ENCODE results near the gene GAL3ST2.
"Not testable (repeated sequence)": the region's sequence is repeated elsewhere in the genome, so short reads cannot be mapped to it uniquely, and the experiment has no call there.

GAL3ST2 gene

DNA sequence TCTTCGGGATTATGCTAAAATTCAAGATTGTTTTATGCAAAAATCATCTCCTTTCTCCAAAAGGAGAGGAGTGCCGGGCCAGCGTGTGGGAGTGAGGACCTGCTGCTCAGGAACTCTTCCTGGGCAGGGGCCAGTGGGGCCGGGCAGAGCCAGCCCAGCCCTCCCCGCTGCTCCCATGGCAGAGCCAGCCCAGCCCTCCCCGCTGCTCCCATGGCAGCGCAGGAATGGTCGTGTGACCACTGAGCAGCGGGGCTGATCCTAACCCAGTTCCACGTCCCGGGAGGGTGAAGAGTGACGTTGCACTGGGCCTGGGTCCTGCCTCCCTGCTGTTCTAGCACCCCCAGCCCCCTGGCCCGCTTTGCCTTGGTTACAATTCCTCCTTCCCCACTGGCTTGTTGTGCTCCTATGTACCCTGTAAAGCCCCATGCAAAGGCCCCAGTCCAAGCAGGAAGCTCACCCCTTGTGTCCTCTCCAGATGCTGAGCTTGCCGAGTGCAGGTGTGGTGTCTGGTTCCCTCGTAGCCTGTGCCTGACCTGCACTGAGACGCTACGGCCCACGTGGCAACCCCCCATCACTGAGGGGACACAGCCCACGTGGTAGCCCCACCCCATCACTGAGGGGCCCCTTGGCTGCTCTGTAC is 20.9 kb downstream of the GAL3ST2 start:
- H3K4me3 ChIP-seq (ENCODE audit: control insufficient read depth in 1 of 7, extremely low read depth in 1 of 7, insufficient read depth in 4 of 7, low read depth in 2 of 7, low read length in 6 of 7), result no peak overlapping the region
- H3K27me3 ChIP-seq (replicated peaks in 2 of 5; ENCODE audit: control insufficient read depth in 4 of 5, insufficient read depth in 5 of 5, low read length in 4 of 5), result peaks cover 0 to under 1% (median 0%) of the 10 kb centered on the region in 5 experiments
- POLR2A ChIA-PET, result no interaction called here
- H3K36me3 ChIP-seq (ENCODE audit: control insufficient read depth in 4 of 4, insufficient read depth in 4 of 4, low read length in 3 of 4), result no peaks in the 10 kb centered on the region
- peaks cover 0 to 5% (median 0%) of the 10 kb centered on the region in 4 experiments for H3K4me1 ChIP-seq (ENCODE audit: control extremely low read depth in 1 of 4, control insufficient read depth in 4 of 4, insufficient read depth in 4 of 4, low read length in 3 of 4)
- WGBS (ENCODE audit: insufficient coverage), result 99% methylated on average over 16 of the region's 19 CpGs
- no peak overlapping the region for H3K27ac ChIP-seq (ENCODE audit: insufficient read depth in 1 of 2, low read depth in 1 of 2, low read length in 2 of 2, poor library complexity in 1 of 2, severe bottlenecking in 2 of 2)
- CTCF ChIA-PET, result no interaction called here
- no peak for DNase-seq
- no peaks in the 10 kb centered on the region for H3K9me3 ChIP-seq (ENCODE audit: control extremely low read depth in 1 of 5, control insufficient read depth in 4 of 5, insufficient read depth in 2 of 5, low read depth in 1 of 5, low read length in 4 of 5)

DNA sequence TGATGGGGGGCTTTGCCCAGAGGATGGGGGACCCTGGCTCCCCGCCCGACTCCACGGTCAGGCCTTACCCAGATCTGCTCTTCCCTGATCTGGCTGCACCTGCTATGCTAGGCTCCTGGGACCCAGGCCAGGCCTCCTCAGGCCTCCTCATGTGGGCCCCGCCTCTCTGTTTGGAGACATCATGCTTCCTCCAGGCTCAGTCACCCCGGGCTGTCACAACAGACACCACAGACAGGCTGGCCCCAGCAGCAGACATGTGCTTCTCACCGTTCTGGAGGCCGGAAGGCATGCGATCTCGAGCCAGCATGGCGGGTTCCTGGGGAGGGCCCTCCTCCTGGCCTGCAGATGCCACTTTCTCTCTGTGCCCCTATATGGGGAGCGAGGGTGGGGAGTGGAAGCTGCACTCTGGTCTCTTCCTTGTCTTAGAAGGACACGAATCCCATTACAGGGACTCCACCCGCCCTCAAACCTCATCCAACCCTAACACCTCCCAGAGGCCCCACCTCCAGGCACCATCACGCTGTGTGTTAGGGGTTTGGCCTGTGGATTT is 21.5 kb downstream of the GAL3ST2 start:
- CTCF ChIA-PET, result no interaction called here
- WGBS (ENCODE audit: insufficient coverage), result 93% methylated on average over 8 of the region's 14 CpGs
- H3K27ac ChIP-seq (ENCODE audit: insufficient read depth in 1 of 2, low read depth in 1 of 2, low read length in 2 of 2, poor library complexity in 1 of 2, severe bottlenecking in 2 of 2), result no peak overlapping the region
- H3K27me3 ChIP-seq (replicated peaks in 2 of 5; ENCODE audit: control insufficient read depth in 4 of 5, insufficient read depth in 5 of 5, low read length in 4 of 5), result peaks cover 0 to 7% (median 3%) of the 10 kb centered on the region in 5 experiments
- DNase-seq, result no peak
- H3K4me1 ChIP-seq (ENCODE audit: control extremely low read depth in 1 of 4, control insufficient read depth in 4 of 4, insufficient read depth in 4 of 4, low read length in 3 of 4), result peaks cover 0 to 11% (median 2%) of the 10 kb centered on the region in 4 experiments
- H3K4me3 ChIP-seq (ENCODE audit: control insufficient read depth in 1 of 7, extremely low read depth in 1 of 7, insufficient read depth in 4 of 7, low read depth in 2 of 7, low read length in 6 of 7), result no peak overlapping the region
- no peaks in the 10 kb centered on the region for H3K36me3 ChIP-seq (ENCODE audit: control insufficient read depth in 4 of 4, insufficient read depth in 4 of 4, low read length in 3 of 4)
- H3K9me3 ChIP-seq (ENCODE audit: control extremely low read depth in 1 of 5, control insufficient read depth in 4 of 5, insufficient read depth in 2 of 5, low read depth in 1 of 5, low read length in 4 of 5), result no peaks in the 10 kb centered on the region
- POLR2A ChIA-PET, result no interaction called here

DNA sequence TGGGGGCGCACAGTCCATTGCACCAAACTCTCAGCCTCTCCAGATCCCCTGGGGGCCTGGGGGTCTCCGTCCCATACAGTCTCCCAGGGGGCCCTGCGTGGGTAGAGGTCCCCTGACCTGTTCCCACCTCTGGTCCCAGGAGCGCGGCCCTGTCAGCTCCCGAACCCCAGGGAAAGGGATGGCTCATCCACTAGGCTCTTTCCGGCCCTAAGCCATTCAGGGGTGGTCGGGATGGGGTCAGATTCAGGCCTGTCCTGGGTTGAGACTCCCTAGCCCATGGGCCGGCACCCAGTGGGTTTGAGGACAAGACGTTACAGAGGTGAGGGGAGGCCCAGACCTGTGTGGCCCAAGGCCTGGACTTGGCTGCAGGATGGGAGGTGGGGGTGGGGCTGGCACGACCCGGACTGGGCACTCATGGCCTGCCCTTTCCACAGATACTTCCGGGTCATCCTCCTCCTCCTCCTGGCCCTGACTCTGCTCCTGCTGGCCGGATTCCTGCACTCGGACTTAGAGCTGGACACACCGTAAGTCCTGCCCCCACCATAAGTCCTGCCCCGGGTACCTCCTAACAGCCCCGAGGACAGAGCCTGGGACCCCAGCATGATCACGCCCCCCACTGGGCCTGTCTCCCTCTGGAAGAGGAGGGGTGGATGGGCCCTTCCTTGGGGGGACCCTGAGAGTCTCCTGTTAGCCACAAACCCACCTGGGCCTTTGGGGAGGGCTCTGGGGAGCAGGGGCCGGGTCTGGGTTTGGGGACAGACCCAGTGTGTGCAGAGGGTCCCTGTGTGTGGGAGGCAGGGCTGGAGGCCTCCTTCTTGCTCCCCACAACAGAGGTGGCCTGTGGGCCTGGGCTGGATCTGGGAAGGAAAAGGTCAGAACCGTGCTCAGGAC is 22.3 kb downstream of the GAL3ST2 start:
- ChIA-PET POLR2A (no interaction called here), CTCF (no interaction called here)
- H3K4me1 ChIP-seq (ENCODE audit: control extremely low read depth in 1 of 4, control insufficient read depth in 4 of 4, insufficient read depth in 4 of 4, low read length in 3 of 4), result peaks cover 0 to 18% (median 10%) of the 10 kb centered on the region in 4 experiments
- DNase-seq, result no peak
- H3K27ac ChIP-seq (ENCODE audit: insufficient read depth in 1 of 2, low read depth in 1 of 2, low read length in 2 of 2, poor library complexity in 1 of 2, severe bottlenecking in 2 of 2), result no peak overlapping the region
- H3K36me3 ChIP-seq (ENCODE audit: control insufficient read depth in 4 of 4, insufficient read depth in 4 of 4, low read length in 3 of 4), result no peaks in the 10 kb centered on the region
- H3K9me3 ChIP-seq (ENCODE audit: control extremely low read depth in 1 of 5, control insufficient read depth in 4 of 5, insufficient read depth in 2 of 5, low read depth in 1 of 5, low read length in 4 of 5), result no peaks in the 10 kb centered on the region
- 92% methylated on average over 9 of the region's 21 CpGs for WGBS (ENCODE audit: insufficient coverage)
- H3K4me3 ChIP-seq (ENCODE audit: control insufficient read depth in 1 of 7, extremely low read depth in 1 of 7, insufficient read depth in 4 of 7, low read depth in 2 of 7, low read length in 6 of 7), result no peak overlapping the region
- peaks cover 0 to 14% (median 3%) of the 10 kb centered on the region in 5 experiments for H3K27me3 ChIP-seq (replicated peaks in 2 of 5; ENCODE audit: control insufficient read depth in 4 of 5, insufficient read depth in 5 of 5, low read length in 4 of 5)

DNA sequence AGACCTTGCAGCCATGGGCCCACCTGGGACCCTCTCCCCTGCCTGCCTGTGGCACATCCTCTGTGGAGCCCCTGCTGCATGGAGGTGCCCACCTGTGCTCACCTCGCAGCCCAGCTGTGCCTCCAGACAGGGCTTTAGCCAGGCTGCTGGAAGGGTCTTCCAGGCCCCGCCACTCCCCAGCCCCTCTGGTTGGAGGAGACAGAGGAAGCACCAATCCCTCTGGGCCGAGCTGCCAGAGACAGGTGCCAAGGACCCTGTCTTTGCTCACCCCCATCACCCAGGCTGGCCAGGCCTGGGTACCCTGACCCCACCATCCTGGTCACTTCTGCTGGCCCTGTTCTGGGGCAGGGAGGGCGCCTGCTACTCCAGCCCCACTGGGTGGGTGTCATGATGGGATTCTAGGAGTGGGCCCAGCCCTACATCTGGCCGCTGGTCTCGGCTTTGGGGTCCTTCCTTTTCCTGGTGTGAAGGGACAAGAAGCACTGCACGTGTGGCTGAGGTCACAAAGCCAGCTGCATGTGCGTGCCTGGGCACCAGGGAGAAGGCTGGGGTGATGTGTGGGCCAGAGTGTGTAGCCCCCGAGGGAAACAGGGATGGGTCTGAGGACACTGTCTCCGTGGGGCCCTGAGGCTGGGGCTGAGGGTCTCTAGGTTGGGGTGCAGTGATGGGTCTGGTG is 23.0 kb downstream of the GAL3ST2 start:
- ChIA-PET POLR2A (no interaction called here), CTCF (no interaction called here)
- H3K4me1 ChIP-seq (ENCODE audit: control extremely low read depth in 1 of 4, control insufficient read depth in 4 of 4, insufficient read depth in 4 of 4, low read length in 3 of 4), result peaks cover 0 to 26% (median 17%) of the 10 kb centered on the region in 4 experiments
- no peak for DNase-seq
- WGBS (ENCODE audit: insufficient coverage), result 93% methylated on average over 6 of the region's 10 CpGs
- no peaks in the 10 kb centered on the region for H3K9me3 ChIP-seq (ENCODE audit: control extremely low read depth in 1 of 5, control insufficient read depth in 4 of 5, insufficient read depth in 2 of 5, low read depth in 1 of 5, low read length in 4 of 5)
- peaks cover 0 to 22% (median 8%) of the 10 kb centered on the region in 5 experiments for H3K27me3 ChIP-seq (replicated peaks in 2 of 5; ENCODE audit: control insufficient read depth in 4 of 5, insufficient read depth in 5 of 5, low read length in 4 of 5)
- H3K27ac ChIP-seq (ENCODE audit: insufficient read depth in 1 of 2, low read depth in 1 of 2, low read length in 2 of 2, poor library complexity in 1 of 2, severe bottlenecking in 2 of 2), result no peak overlapping the region
- no peaks in the 10 kb centered on the region for H3K36me3 ChIP-seq (ENCODE audit: control insufficient read depth in 4 of 4, insufficient read depth in 4 of 4, low read length in 3 of 4)
- H3K4me3 ChIP-seq (ENCODE audit: control insufficient read depth in 1 of 7, extremely low read depth in 1 of 7, insufficient read depth in 4 of 7, low read depth in 2 of 7, low read length in 6 of 7), result no peak overlapping the region

DNA sequence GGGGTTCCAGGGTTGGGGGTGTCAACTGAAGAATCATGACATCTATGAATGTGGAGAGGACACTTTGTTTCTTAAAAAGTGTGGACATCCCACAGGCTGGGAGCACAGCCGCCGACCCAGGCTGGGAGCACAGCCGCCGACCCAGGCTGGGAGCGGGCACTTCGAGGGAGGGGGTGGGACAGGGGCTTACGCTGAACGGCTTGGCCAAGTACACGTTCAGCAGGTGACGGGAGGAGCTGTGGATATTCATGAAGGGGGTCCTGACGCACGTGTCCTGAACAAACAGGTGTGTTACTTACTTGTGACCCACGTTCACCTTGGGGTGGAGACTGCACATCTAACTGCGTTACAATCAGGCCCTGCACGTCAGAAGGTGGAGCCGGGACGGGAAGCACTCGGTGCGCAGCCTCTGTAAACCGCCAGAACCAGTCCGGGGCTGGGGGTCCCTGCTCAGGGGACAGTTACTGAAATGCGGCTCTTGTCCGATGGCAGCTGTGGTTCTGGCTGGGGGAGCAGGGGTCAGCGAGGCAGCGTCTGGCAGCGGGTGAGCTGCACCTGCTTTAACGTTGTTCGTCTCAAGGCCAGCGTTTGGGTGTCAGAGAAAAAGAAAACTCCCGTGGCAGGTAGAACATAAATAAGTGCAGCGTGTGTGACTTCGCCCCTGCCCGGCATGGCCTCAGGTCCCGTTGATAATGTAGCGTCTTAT is 23.7 kb downstream of the GAL3ST2 start:
- H3K27ac ChIP-seq (ENCODE audit: insufficient read depth in 1 of 2, low read depth in 1 of 2, low read length in 2 of 2, poor library complexity in 1 of 2, severe bottlenecking in 2 of 2); DNase-seq; H3K9me3 ChIP-seq (ENCODE audit: control extremely low read depth in 1 of 5, control insufficient read depth in 4 of 5, insufficient read depth in 2 of 5, low read depth in 1 of 5, low read length in 4 of 5); CTCF ChIA-PET; POLR2A ChIA-PET; H3K4me3 ChIP-seq (ENCODE audit: control insufficient read depth in 1 of 7, extremely low read depth in 1 of 7, insufficient read depth in 4 of 7, low read depth in 2 of 7, low read length in 6 of 7); H3K36me3 ChIP-seq (ENCODE audit: control insufficient read depth in 4 of 4, insufficient read depth in 4 of 4, low read length in 3 of 4): not testable (repeated sequence)
- Histone ChIP-seq H3K27me3 (replicated peaks in 2 of 5; ENCODE audit: control insufficient read depth in 4 of 5, insufficient read depth in 5 of 5, low read length in 4 of 5) (peaks cover 0 to 25% (median 9%) of the 10 kb centered on the region in 5 experiments), H3K4me1 (ENCODE audit: control extremely low read depth in 1 of 4, control insufficient read depth in 4 of 4, insufficient read depth in 4 of 4, low read length in 3 of 4) (peaks cover 0 to 29% (median 21%) of the 10 kb centered on the region in 4 experiments)
- 95% methylated on average over 29 of the region's 35 CpGs for WGBS (ENCODE audit: insufficient coverage)

DNA sequence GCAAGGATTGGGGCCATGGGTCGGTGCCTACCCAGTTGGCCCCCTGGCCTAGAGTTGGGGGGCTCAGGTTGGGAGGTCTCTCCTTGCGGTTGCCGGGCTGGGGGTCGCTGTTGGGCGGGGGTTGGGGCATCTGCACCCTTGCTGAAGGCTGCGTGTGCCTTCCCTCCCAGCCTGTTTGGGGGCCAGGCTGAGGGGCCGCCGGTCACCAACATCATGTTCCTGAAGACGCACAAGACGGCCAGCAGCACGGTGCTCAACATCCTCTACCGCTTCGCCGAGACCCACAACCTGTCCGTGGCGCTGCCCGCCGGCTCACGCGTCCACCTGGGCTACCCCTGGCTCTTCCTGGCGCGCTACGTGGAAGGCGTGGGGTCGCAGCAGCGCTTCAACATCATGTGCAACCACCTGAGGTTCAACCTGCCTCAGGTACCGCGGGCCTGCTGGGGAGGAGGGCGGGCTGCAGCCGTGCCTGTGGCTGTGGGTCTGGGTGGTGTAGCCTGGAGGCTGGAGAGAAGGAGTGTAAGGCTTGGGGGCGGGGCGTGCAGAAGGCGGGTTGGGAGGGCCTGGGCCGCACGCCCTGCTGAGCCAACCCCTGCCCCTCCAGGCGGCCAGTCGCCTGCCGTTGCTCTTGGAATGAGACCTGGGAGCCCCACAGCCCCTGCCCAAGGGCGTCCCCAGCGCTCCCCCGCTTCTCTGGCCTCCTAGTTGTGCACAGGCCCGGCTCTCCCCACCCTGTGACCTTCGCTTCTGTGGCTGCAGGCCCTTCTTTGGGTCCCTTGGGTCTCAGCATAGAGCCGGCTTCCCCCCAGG is 25.2 kb downstream of the GAL3ST2 start:
- WGBS (ENCODE audit: insufficient coverage), result 92% methylated on average over 36 of the region's 44 CpGs
- ChIA-PET POLR2A (no interaction called here), CTCF (no interaction called here)
- Histone ChIP-seq H3K27me3 (replicated peaks in 2 of 5; ENCODE audit: control insufficient read depth in 4 of 5, insufficient read depth in 5 of 5, low read length in 4 of 5) (peaks cover 0 to 25% (median 9%) of the 10 kb centered on the region in 5 experiments), H3K4me1 (ENCODE audit: control extremely low read depth in 1 of 4, control insufficient read depth in 4 of 4, insufficient read depth in 4 of 4, low read length in 3 of 4) (peaks cover 0 to 29% (median 21%) of the 10 kb centered on the region in 4 experiments), H3K36me3 (ENCODE audit: control insufficient read depth in 4 of 4, insufficient read depth in 4 of 4, low read length in 3 of 4) (no peaks in the 10 kb centered on the region), H3K9me3 (ENCODE audit: control extremely low read depth in 1 of 5, control insufficient read depth in 4 of 5, insufficient read depth in 2 of 5, low read depth in 1 of 5, low read length in 4 of 5) (no peaks in the 10 kb centered on the region), H3K27ac (ENCODE audit: insufficient read depth in 1 of 2, low read depth in 1 of 2, low read length in 2 of 2, poor library complexity in 1 of 2, severe bottlenecking in 2 of 2) (no peak overlapping the region), H3K4me3 (ENCODE audit: control insufficient read depth in 1 of 7, extremely low read depth in 1 of 7, insufficient read depth in 4 of 7, low read depth in 2 of 7, low read length in 6 of 7) (no peak overlapping the region)
- DNase-seq, result no peak

All from common myeloid progenitor, CD34-positive (primary cell).